GM18873 (cell line): ENCODE data around the gene XRCC5.
A peak's percentile ranks its signal among the peaks of the same experiment; 100 is the strongest.
"Not testable (repeated sequence)": the region's sequence is repeated elsewhere in the genome, so short reads cannot be mapped to it uniquely, and the experiment has no call there.

Experiments
- ATAC-seq: cut with Tn5 transposase; IDR thresholded peaks from one replicate; pipeline ENCODE4 v1.9.1; 2021; ENCODE audit warnings: mild to moderate bottlenecking, moderate library complexity, moderate number of reproducible peaks; ENCODE audit not compliant: unreplicated experiment, low FRiP score

The XRCC5 gene

DNA sequence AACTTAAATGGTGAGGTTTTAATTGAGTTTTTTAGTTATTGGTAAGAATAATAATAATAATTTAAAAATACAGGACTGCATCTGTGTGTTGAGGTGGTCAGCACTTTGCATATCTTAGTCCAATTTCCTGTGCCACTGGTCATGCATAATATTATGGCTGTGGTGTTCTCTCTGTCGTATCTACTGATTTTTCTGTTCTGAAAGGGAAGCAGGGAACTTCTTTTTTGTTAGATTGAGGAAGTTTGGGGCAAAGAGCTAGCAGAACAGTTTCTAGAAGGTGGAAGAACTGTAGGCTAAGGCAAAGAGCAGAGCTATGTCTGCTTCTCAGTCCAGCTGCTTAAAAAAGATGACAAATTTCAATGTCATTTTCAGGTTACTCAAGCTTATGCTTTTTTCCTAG, 74.3 kb downstream of the XRCC5 start:
- ATAC-seq: no peak

DNA sequence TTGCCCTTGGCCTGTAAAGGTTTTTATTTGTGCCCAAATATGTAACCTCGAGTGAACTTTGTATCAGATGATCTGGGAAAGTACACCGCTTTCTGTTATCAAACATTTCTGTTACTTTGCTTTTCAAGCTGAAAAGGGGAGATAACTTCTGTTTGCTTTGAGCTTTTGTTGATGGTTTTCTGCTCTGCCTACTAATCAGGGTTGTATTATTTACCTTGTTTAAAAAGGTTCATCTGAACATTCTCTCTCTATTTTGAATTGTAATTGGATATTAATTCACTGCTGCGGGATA, 79.4 kb downstream of the XRCC5 start:
- no peak for ATAC-seq

DNA sequence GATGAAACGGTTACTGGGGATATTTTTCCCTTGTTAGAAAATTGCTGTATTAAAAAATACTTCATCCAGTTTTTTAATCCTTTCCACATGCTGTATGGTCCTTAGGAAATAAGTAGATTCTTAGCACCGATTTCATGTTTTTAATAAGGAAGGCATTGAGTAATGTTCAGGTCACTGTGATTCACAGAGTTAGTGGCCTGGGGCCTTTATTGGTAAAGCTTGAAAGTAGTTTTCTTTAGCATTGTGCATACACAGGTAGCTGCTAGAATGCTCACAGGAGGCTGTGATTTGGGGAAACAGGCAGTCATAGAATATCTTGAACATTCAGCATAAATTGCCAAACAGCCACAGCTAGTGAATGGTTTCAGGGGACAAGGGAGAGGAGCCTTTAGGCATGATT, 79.8 kb downstream of the XRCC5 start:
- no peak for ATAC-seq

DNA sequence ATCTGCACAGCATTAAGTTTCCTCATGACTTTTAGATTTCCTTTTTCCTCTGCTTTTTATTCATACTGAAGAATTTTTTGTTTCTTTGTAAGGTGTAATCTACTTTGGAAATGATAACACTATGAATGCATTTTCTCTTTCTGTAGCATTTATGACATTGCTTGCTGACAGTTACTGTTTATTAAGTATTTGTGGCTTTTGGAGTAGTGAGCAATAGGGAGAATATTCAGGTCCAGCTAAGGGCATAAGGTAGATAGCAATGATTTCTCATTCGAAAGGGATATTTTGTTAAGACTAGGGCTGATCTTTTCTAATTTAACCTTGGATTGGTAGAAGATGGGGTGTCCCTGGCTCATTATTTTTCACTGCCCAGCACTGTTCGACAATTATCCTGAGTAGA, 80.3 kb downstream of the XRCC5 start:
- ATAC-seq: no peak

DNA sequence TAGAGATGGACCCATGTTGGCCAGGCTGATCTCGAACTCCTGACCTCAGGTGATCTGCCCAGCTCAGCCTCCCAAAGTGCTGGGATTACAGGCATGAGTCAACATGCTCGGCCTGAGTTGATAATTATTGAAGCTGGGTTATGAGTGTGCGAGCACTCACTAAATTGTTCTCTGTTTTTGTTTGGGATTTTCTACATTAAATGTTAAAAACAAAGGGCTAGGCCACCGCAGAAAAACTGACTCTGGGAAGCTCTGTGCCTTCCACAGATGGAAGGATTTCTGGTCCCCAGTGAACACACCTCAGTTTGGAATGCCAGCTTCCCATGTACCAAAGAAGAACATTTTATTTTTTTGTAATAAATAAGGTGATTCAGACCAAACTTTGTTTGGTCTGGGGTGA, 83.0 kb downstream of the XRCC5 start:
- no peak for ATAC-seq

DNA sequence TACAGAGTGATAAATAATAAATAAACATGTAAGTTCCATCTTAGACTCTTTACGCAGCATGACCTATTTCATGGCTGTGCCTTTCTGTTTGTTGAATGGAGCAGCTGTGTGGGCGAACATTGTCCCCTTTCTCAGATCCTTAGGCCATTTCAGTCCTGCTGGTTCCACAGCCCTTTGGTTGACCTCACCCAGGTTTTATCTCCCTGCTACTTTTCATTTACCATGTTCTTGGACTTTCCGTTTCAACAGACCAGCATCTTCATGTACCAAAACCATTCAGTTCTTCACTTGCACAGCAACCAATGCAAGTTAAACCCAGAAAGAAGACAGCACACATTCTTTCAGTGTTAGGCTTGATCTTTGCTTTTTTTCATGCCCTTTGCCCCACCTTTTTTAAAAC, 83.8 kb downstream of the XRCC5 start:
- ATAC-seq: no peak

DNA sequence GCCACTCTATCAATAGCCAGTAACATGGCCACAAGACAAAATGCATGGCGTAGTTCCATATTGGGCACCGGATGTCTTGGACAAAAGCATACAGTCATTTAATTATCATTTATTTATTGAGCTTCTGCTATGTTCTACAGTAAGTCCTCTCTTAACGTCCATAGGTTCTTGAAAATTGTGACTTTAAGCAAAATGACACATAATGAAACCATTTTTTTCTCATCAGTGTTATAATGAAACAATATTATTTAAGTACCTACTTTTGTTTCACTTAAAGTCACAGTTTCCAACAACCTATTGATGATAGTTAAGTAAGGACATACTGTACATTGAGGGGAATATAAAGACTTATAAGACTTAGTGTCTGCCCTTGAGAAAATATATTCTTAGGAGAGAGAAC, 84.9 kb downstream of the XRCC5 start:
- no peak for ATAC-seq

DNA sequence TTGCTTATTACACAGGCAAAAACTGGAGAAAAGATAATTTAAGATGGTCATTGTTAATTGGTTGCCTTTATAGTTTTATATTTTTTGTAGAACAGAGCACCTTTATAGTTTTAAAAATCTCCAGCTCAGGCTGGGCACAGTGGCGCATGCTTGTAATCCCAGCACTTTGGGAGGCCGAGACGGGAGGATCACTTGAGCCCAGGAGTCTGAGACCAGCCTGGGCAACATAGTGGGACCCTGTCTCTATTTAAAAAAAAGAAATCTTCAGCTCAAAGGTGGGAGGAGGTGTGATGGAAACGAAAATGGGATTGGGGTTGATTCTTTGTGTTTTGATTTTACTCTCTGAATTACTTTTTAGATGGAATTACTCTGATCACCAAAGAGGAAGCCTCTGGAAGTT, 85.4 kb downstream of the XRCC5 start:
- ATAC-seq: no peak

DNA sequence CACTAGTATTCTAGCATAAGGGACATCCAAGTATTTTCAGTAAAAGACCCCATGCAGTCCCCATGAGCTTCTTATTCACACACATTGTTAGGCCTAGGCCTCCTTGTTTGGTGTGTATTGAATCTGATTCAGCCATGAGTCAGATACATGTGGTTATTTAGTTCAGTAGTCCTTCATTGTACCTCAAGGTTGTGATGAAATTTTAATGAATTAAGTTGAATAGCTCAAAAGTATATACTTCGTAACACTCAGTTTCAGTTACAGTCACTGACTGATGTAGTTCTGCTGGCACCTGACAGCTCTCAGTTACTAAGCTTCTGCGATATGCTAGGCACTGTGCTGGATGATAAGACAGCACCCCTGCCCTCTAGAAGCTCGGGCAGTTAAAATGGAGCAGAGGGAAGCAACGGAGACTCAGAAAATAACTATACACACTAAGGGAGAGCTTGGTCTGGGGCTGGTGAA, 86.4 kb downstream of the XRCC5 start:
- ATAC-seq: no peak

DNA sequence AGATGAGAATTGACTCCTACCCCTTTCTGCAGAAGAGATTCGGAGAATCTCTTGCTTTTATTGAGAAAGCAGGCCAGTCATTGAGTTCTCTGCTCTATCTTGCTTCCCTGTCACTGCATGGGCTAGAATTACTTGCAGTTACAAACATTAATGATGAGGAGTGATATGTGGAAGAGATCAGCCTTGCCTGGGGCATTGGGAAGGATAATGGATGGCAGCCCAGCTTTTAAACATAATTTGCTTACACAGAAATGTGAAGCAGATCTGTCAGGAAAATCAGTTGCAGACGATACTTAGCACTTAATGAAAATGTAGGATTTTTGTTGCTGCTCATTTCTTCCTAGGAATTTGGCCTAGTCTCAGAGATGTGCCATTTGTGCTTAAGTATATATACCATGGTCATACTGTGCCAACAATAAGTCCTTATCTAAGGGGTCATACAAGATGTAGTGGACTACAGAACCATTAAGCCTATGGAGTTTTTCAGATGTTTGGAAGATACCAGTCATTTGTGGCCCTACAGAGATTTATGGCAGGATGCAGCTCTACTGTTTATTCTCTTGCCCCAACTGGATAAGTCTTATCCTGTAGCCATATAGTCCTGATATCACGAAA, 92.7 kb downstream of the XRCC5 start:
- no peak for ATAC-seq

DNA sequence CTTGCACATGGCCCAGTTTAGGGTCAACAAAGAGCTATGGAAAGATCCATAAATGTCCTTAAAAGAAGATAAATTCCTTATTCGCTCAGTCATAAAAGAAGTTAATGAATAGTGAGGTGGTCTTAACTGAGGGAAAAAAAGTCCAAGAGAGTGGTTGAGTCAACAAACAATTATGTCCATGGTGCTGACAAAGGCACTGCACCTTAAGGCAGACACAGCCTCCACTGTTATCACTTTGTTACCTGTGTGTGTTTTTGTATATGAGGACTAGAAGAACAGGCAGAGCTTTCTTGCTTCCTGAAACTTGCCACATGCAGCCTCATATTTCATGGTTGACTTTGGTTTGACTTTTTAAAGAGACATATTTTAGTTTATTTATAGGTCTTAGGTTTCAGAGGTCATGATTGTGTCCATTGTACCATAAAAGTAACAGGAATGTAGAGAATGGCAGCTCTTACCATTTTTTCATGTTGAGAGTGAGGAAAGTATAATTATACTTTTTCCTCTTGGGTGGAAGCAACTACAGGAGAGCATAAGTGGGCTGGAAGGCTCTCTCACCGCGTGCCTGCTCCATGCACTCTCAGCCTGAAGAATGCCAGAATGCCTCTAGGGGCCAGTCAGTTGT, 93.6 kb downstream of the XRCC5 start:
- no peak for ATAC-seq

DNA sequence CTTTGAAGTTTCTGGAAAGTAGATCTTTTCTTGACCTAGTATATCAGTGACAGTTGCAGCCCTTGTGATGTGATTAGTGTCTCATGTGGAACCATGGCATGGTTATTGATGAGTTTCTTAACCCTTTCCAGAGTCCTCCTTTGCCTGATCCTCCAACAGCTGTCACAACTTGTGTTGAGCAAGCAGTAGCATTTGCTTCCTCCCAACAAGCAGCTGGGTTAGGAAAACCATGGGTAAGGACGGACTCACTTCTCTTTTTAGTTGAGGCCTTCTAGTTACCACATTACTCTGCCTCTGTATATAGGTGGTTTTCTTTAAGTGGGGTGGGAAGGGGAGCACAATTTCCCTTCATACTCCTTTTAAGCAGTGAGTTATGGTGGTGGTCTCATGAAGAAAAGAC, 96.3 kb downstream of the XRCC5 start:
- ATAC-seq: no peak

DNA sequence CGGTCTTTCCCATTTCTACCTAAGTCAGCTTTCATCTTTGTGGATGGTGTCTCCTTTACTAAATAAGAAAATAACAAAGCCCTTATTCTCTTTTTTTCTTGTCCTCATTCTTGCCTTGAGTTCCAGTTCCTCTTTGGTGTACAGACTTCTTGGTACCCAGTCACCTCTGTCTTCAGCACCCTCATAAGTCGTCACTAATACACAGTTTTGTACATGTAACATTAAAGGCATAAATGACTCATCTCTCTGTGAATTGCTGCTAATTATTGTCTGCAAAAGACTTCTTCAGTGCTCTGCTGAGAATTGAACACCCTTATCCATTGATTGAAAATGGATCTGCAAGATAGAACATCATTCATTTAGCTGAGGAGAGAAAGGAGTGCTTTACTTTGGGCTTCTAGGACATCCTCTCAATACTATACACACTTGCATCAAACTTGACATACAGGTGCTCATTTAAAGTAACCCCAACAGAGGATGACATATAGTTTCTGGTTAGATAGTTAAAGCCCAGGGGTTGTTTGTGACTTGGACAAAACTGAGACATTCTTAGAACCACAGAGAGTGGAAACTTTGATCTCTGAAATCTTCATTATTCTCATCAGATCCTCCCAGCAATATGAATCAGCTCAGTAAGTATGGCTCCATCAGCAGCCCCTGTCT, 97.0 kb downstream of the XRCC5 start:
- ATAC-seq: peak; percentile 82

DNA sequence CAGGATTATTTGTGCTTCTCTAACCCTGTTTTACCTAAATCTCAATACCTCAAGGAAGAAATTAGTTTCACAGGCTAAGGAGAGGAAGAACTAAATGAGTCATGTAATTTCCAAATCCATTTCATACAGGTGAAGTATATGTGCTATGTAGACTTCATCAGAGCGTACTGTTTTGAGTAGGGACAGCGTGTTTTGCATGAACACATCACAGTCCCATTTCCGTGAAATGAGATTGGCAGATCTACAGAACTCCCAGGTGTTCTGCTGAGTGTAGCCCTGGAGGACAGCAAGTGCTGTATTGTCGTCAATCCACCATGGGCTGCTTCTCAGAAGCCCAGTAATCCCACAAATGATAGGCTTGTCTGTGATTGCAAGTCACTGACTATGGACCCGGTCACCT, 97.7 kb downstream of the XRCC5 start:
- no peak for ATAC-seq

DNA sequence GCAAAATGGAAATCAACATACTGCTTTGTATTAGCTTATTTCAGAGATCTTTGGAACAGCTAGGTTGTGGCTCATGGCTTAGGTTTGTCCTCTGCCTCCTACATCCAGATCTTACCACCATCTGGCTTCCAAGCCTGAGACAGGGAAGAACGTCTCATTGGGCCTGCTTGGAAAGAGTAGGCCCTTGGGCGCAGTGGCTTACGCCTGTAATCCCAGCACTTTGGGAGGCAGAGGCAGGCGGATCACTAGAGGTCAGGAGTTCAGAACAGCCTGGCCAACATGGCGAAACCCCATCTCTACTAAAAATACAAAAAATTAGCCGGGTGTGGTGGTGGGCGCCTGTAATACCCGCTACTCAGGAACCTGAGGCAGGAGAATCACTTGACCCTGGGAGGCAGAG, 99.5 kb downstream of the XRCC5 start:
- ATAC-seq: not testable (repeated sequence)

DNA sequence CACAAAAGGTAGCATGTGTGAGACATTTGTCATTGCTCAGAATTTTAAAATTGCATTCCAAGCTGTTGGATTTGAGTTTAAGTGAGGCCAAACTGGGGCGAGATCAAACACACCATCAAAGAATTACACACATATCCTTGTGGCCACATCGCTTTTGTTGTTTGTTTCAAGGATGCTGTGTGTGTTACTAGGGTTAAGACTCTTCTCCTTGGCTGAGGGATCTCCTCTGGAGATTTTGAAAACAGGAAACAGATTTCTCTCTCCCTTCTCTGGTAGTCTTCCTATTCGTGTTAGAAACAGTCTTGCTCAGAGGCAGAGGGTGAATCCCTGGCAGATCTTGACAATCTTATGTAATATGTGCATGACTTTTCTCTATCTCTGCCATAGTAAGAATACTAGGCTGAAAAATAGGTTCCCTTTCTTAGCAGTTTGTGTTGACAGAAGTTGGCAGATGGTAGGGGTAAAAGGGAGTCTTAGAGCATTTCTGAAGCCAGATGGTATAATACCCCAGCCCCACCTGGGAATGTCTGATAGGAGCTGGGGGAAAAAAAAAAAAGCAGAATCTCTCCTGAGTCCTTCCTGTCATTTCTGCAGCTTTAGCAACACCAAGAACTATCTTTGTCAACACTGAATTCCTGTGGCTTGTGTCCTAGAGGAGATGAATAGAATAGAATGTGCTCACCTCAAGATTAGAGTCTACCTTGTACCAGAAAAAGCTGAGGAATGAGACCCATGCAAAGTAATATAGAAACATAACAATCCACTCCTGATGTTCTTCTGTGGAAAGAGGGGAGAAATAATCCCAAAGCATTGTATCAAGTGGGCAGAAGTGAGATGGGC, 101.8 kb downstream of the XRCC5 start:
- ATAC-seq: no peak

DNA sequence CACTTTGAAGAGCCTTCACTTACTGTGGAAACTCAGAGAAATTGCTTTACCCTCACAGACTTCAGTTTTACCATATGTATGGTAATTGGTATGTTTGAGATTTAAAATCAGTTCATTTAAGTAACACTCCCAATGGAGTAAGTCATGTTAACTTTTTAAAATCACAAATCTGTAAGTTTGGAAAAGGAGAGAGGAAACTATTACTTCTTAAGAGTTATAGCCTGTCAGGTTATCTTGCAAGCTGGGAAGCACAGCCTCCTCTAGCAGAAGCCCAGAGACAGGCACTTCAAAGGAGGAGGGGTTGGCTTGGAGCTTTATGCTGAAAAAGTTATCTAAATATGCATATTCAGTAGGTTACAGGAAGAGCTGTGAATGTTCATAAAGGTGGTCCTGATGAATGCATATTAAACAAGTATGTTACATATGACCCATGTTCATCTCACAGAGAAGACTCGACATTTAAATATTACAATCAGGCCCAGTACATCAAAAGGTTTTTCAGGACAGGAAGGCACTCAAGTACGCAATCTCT, 102.5 kb downstream of the XRCC5 start:
- ATAC-seq: no peak

DNA sequence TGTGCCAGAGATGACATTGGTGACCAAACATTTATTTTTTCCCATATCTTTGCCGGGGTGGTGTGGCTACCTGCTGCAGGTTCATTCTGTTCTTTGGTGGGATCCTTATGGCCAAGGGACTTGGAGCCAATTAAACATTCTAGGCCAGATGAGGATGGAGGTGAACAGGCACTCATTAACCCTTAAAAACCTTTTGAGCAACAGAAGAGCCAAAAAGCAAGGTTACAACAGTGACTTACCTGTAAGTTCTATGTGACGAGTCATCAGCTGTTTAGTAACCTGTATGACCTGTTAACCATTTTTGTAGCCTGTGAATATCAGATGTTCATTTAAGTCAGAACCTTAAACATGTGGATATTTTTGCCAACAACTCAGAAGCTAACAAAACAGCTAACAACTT, 105.6 kb downstream of the XRCC5 start:
- no peak for ATAC-seq

DNA sequence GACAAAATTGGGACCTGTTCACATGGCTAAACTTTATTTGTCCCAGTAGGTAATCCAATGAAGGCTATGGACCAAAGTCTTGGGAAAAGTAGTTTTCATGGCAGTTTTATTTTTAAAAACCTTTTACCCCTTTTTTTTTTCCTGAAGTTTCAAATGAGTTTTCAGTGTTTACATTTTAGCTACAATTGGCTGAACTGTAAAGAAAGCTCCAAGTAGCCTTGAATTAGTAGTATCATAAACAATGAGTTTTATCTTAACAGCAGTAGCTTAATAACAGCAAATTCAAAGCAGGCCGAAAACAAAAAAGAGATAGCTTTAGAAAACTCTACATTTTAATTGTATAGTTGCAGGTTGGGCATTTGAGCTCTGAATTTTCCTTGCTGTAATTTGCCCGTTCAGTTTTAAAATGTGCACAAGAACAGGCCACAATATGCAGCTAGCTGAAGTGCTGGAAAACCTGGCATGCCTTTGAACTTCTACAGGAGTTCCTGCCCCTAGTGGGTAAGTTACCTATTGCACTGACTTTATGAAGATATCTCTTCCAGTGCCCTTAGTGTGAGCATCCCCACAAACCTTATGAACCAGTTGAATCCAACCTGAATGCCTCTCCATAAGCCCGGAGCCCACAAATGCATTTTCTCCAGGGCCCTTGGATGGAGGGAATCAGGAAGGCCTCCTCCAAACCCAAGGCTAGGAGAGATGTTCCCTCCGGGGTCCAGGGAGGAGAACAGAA, 106.7 kb downstream of the XRCC5 start:
- ATAC-seq: no peak
